SK-N-SH treated with all-trans-retinoic acid at 6 μM for 48 hours (cell line): ENCODE results near the gene LMAN2L.

ENCODE experiments used
- ATAC-seq: fragments of 200-7000 bp; cut with Tn5 transposase; 3 replicates; pipeline ENCODE4 v1.9.1; 2020; ENCODE audit warnings: mild to moderate bottlenecking, moderate library complexity
- ARNTL ChIP-seq: fragments of 450-650 bp; formaldehyde crosslinking; IDR thresholded peaks from 2 replicates; pipeline ENCODE4 v1.5.0; 2020; ENCODE audit warnings: low read depth, mild to moderate bottlenecking, moderate library complexity, borderline replicate concordance
- BACH2 ChIP-seq: fragments of 250-450 bp; sonication (Bioruptor Pico); IDR thresholded peaks from 2 replicates; pipeline ENCODE4 v1.9.0; 2021; ENCODE audit warnings: mild to moderate bottlenecking, borderline replicate concordance
- CSDC2 ChIP-seq: fragments of 250-450 bp; sonication (Bioruptor Pico); IDR thresholded peaks from 2 replicates; pipeline ENCODE4 v1.5.0; 2020; ENCODE audit warnings: mild to moderate bottlenecking, moderate library complexity
- CSRNP3 ChIP-seq: fragments of 250-450 bp; sonication (Bioruptor Pico); IDR thresholded peaks from 2 replicates; pipeline ENCODE4 v1.5.1; 2021; ENCODE audit warnings: mild to moderate bottlenecking, moderate library complexity
- ESRRG ChIP-seq: fragments of 250-450 bp; sonication (Bioruptor Pico); IDR thresholded peaks from 2 replicates; pipeline ENCODE4 v1.6.1; 2021; ENCODE audit warnings: mild to moderate bottlenecking
- GLIS3 ChIP-seq: fragments of 250-450 bp; sonication (Bioruptor Pico); IDR thresholded peaks from 2 replicates; pipeline ENCODE4 v1.5.0; 2020; ENCODE audit warnings: mild to moderate bottlenecking, moderate library complexity
- ISL1 ChIP-seq: fragments of 250-450 bp; sonication (Bioruptor Pico); IDR thresholded peaks from 2 replicates; pipeline ENCODE4 v2.1.2; 2022; ENCODE audit warnings: mild to moderate bottlenecking, moderate library complexity
- OSR1 ChIP-seq: fragments of 250-450 bp; sonication (Bioruptor Pico); IDR thresholded peaks from 2 replicates; pipeline ENCODE4 v1.8.0; 2022; ENCODE audit warnings: moderate library complexity, mild to moderate bottlenecking, inconsistent platforms
- PATZ1 ChIP-seq: fragments of 250-450 bp; sonication (Bioruptor Pico); IDR thresholded peaks from 2 replicates; pipeline ENCODE4 v1.8.0; 2020; ENCODE audit warnings: mild to moderate bottlenecking, moderate library complexity, borderline replicate concordance
- RARB ChIP-seq: fragments of 250-450 bp; sonication (Bioruptor Pico); IDR thresholded peaks from 2 replicates; pipeline ENCODE4 v1.8.0; 2021; ENCODE audit warnings: mild to moderate bottlenecking, moderate library complexity
- TCF4 ChIP-seq: fragments of 250-450 bp; sonication (Bioruptor Pico); IDR thresholded peaks from 2 replicates; pipeline ENCODE4 v1.8.0; 2021; ENCODE audit warnings: mild to moderate bottlenecking, moderate library complexity, borderline replicate concordance
- TOX ChIP-seq: fragments of 250-450 bp; sonication (Bioruptor Pico); IDR thresholded peaks from 2 replicates; pipeline ENCODE4 v1.8.0; 2021; ENCODE audit warnings: mild to moderate bottlenecking, moderate library complexity, borderline replicate concordance
- TSHZ2 ChIP-seq: fragments of 250-450 bp; sonication (Bioruptor Pico); IDR thresholded peaks from 2 replicates; pipeline ENCODE4 v1.5.0; 2020; ENCODE audit warnings: mild to moderate bottlenecking, moderate library complexity
- ZC3H10 ChIP-seq: fragments of 250-450 bp; sonication (Bioruptor Pico); IDR thresholded peaks from 2 replicates; pipeline ENCODE4 v1.5.1; 2021; ENCODE audit warnings: mild to moderate bottlenecking, moderate library complexity
- ZFP3 ChIP-seq: fragments of 250-450 bp; sonication (Bioruptor Pico); IDR thresholded peaks from 2 replicates; pipeline ENCODE4 v1.5.0; 2020; ENCODE audit warnings: mild to moderate bottlenecking, moderate library complexity
- ZFP30 ChIP-seq: fragments of 450-650 bp; formaldehyde crosslinking; IDR thresholded peaks from 2 replicates; pipeline ENCODE4 v1.5.0; 2022; ENCODE audit warnings: mild to moderate bottlenecking, moderate library complexity
- ZNF565 ChIP-seq: fragments of 450-650 bp; formaldehyde crosslinking; conservative IDR thresholded peaks from 2 replicates; pipeline ENCODE4 v1.5.0; 2020; ENCODE audit warnings: low read depth, mild to moderate bottlenecking, moderate library complexity
- ZNF70 ChIP-seq: fragments of 450-650 bp; formaldehyde crosslinking; IDR thresholded peaks from 2 replicates; pipeline ENCODE4 v1.5.0; 2020; ENCODE audit warnings: mild to moderate bottlenecking, moderate library complexity
- ZNF8 ChIP-seq: fragments of 450-650 bp; formaldehyde crosslinking; IDR thresholded peaks from 2 replicates; pipeline ENCODE4 v1.5.0; 2020; ENCODE audit warnings: mild to moderate bottlenecking, moderate library complexity
- TF ChIP-seq, protein P1 (sequence below): fragments of 250-450 bp; sonication (Bioruptor Pico); IDR thresholded peaks from 2 replicates; pipeline ENCODE4 v1.5.1; 2020; ENCODE audit warnings: low read depth, mild to moderate bottlenecking, moderate library complexity
- TF ChIP-seq, protein P2 (sequence below): fragments of 250-450 bp; sonication (Bioruptor Pico); IDR thresholded peaks from 2 replicates; pipeline ENCODE4 v1.8.0; 2021; ENCODE audit warnings: low read depth, mild to moderate bottlenecking, moderate library complexity, borderline replicate concordance

The LMAN2L gene

DNA sequence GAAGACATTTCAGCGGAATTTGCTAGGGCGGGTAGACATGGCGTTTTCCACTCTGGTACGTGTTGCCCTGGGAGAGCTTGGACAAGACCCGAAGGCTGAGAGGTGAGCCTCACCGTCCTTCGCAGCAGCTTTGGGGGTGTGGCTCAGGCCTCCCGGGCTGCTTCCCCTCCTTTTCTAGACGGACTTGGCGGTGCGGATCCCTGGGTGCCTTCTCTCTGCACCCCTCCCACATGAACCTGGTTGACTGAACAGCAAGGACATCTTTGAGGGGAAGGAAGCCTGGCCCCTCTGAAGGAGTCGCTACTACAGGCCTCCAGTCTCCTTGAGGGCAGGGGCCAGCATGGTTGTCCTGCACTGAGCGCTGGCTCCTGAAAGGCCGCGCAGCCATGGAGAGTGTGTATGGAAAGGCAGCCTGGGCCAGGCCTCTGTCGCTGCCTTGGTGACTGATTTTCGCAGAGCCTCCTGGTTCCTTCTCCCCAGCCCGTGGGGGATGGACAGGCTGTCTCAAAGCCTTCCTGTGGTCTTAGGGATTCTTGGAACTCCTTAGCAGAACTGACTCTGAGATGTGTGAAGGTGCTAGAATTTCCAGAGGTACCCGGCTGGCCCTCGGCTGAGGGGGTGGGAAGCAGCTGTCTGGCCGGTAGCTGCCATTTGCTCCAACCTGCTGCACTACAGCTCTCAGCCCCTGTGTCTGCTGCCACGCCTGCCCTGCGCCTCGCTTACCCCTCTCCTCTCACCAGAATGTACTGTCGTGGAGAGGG is 30.8 kb upstream of the LMAN2L start:
- TF ChIP-seq ZNF565 (no peak), TSHZ2 (no peak), ESRRG (no peak), ARNTL (CRISPR knock-in tag) (no peak), ZNF8 (CRISPR knock-in tag) (no peak), GLIS3 (no peak), CSRNP3 (CRISPR knock-in tag) (no peak), TCF4 (CRISPR knock-in tag) (no peak), ZFP30 (CRISPR knock-in tag) (no peak), BACH2 (no peak), ZFP3 (CRISPR knock-in tag) (no peak), OSR1 (CRISPR knock-in tag) (no peak), ZC3H10 (no peak)
- TF ChIP-seq, protein P1, sequence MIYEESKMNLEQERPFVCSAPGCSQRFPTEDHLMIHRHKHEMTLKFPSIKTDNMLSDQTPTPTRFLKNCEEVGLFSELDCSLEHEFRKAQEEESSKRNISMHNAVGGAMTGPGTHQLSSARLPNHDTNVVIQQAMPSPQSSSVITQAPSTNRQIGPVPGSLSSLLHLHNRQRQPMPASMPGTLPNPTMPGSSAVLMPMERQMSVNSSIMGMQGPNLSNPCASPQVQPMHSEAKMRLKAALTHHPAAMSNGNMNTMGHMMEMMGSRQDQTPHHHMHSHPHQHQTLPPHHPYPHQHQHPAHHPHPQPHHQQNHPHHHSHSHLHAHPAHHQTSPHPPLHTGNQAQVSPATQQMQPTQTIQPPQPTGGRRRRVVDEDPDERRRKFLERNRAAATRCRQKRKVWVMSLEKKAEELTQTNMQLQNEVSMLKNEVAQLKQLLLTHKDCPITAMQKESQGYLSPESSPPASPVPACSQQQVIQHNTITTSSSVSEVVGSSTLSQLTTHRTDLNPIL (CRISPR knock-in tag), result no peak
- TF ChIP-seq, protein P2, sequence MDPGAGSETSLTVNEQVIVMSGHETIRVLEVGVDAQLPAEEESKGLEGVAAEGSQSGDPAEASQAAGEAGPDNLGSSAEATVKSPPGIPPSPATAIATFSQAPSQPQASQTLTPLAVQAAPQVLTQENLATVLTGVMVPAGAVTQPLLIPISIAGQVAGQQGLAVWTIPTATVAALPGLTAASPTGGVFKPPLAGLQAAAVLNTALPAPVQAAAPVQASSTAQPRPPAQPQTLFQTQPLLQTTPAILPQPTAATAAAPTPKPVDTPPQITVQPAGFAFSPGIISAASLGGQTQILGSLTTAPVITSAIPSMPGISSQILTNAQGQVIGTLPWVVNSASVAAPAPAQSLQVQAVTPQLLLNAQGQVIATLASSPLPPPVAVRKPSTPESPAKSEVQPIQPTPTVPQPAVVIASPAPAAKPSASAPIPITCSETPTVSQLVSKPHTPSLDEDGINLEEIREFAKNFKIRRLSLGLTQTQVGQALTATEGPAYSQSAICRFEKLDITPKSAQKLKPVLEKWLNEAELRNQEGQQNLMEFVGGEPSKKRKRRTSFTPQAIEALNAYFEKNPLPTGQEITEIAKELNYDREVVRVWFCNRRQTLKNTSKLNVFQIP (CRISPR knock-in tag), result no peak
- ATAC-seq, result no peak

- TF ChIP-seq RARB (CRISPR knock-in tag) (no peak), PATZ1 (no peak), TOX (CRISPR knock-in tag) (no peak), GLIS3 (no peak), TSHZ2 (no peak), ESRRG (no peak), CSDC2 (CRISPR knock-in tag) (no peak), ZNF565 (no peak), TCF4 (CRISPR knock-in tag) (no peak), ZC3H10 (no peak), ZFP3 (CRISPR knock-in tag) (no peak), CSRNP3 (CRISPR knock-in tag) (no peak), ZNF70 (CRISPR knock-in tag) (no peak), ISL1 (CRISPR knock-in tag) (no peak), ZNF8 (CRISPR knock-in tag) (no peak)
- TF ChIP-seq, protein P1 (CRISPR knock-in tag), result no peak
Observed at GRCh38 chr2:96769814-96770213, 29.9 kb upstream of the LMAN2L start.

More at GRCh38 chr2:96769814-96770213, 29.9 kb upstream of the LMAN2L start:
- ATAC-seq, result no peak; the same call in 2 of the 3 replicates
